Peyer's patch (tissue), 4 donors: ENCODE measurements around the gene PDZD2.

Experiments
- CTCF ChIP-seq, 6 experiments: fragments of 450-650 bp in 4 of 6; fragments of 200-600 bp in 2 of 6; sonication (generic) in 1 of 6; IDR thresholded peaks; one replicate each; pipeline ENCODE4 v1.5.1; 2017 to 2019; ENCODE audit warnings: antibody characterized with exemption in 6 of 6, mild to moderate bottlenecking in 3 of 6, moderate library complexity in 1 of 6
- POLR2A ChIP-seq, 2 donors: fragments of 450-650 bp; IDR thresholded peaks; one replicate each; pipeline ENCODE4 v1.5.1; 2017; ENCODE audit warnings: antibody characterized with exemption in 2 of 2, mild to moderate bottlenecking in 2 of 2, moderate library complexity in 2 of 2

DNA sequence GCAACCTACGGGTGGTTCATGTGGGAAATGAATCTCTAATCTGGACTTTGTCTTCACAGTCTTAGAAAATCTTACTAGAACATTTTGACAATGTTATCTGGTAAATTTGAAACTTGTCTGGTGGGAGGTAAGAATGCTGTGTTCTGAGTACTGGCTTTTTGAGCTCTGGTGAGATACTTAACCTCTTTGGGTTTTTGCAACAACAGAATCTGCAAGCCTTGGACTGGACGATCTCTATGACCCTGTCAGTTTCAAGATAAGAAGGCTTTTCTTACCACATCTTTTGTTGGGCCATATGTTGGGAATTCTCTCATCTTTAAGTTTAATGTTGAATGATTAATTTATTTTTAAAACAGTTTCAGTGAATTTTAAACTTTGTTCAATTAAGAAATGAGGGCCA lies 422.3 kb downstream of the PDZD2 start:
- TF ChIP-seq CTCF (IDR thresholded peaks at IDR 0.05) (no peak), POLR2A (IDR thresholded peaks at IDR 0.05) (no peak)
